Measurements from ENCODE around the gene PPP2R2D.

Gene PPP2R2D

DNA sequence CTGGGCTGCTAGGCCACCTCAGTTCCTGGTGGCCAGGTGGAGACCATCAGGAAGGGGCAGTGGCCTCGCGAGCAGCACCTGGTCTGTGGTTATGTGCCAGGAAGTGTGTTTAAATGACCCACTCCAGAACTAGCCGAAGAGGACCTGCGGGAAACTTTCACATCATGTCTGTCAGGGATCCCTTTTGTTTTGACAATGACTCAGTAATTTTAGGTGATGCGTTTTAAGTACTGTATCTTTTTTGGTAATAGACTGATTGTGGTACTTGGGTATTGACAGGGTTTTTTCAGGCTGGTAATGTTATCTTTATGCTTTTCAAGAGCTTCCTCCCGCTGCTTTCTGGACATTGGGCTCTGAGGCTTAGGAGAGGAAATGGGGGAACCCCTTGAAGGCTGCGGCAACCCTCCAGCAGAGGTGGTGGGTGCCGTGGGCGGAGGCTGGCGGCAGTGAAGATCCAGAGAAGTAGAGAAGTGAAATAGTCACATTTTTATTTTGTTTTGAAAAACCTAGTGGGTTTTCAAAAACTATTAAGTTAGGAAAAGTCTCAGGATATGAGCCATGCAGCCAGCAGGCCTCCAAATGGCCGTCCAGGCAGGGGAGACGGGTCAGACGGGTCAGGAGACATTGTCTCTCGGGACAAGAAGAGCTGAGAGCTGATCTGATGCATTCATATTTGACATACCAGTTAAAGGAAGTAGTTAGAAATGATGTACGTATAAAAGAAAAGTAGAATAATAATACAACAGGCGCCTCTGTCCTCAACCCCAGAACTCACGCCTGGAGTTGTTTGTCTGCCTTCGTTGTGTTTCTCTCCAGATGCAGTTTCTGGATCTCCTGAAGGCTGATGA, 27.7 kb downstream of the PPP2R2D start:
- peak in 1 of 2 donors; percentile 28 for DNase-seq (ENCODE audit: low read depth in 2 of 2)

DNA sequence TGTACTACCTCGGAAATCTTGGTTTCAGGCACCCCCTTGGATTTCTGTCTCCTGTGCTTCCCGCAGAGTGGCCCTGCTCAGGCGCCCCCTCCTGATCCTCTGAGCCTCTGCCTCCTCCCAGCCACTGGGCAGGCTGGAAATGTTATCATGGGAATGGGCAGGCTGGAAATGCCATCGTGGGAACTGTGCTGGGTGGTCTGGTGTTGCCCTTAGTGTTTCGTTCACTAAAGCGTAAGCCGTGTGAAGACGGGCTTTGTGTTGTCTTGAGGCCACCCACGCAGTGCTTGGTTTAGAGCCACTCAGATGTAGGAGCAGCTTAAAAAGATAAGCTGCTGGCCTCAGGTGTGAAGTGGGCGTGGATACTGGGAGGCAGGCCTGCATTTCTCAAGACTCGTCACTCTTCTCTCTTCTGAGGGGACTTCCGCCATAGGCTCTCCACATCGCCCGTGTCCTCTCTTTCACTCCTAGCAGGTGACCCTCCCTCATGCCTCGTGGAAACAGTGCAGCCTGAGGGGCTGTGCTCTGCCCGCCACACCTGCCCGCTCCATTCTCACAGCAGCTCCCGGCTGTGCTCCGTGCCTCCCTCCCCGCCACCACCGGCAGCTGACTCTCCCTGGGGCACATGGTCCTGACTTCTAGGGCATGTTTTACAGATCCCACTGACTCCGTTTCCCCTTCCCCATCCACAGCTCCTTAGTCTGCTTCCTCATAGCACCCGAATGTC, 28.5 kb downstream of the PPP2R2D start:
- no peak for DNase-seq (ENCODE audit: low read depth in 2 of 2)

DNA sequence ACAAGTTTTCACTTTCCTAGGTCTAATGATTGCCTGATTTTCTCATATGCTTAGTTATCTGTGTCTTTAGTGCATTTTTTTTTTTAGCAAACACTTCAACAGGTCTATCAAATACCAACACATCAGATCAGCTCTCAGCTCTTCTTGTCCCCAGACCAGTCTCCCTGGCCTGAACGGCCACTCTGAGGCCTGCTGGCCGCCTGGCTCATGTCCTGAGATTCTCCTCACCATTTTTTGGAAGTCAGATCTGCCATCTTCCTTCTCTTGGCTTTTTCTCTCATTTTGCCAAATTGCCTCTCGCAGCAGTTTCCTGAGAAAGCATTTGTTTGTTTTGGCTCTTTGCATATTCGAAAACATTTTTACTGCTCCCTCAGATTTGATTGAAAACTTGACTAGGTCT, 29.3 kb downstream of the PPP2R2D start:
- DNase-seq (ENCODE audit: low read depth in 2 of 2), result no peak

DNA sequence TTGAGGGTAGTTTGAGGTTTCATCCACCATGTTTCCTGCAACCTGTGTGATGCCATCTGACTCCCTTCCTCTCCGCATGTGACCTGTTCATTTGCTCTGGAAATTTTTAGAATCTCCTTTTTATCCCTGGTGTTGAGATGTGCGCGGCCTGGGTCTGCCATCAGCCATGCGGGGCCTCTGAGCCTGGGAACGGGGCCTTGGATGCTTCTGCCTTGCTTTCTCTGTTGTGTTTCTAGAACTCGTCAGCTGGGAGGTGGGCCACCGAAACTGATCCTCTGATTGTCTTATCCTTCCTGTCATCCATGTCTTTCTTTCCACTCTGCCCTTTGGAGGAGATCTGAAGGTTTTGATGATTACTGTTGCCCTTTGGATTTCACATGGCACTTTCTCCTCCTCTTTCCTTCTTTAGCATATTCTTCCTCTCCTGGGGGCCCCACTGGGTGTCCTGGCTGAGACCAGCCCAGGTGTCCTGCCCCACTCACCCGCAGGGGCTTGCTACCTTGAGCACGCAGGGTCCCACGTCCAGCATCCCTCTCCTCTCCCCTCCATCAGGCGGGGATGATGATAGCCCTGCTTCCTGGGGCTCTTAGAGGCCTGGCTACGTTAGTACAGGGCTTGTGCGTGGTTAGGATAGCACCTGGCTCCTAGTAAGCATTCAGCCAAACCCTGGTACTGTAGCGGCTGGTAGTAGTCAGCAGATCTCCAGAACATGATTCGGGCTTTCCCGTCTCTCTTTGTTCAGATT, 29.9 kb downstream of the PPP2R2D start:
- no peak for DNase-seq (ENCODE audit: low read depth in 2 of 2)

DNA sequence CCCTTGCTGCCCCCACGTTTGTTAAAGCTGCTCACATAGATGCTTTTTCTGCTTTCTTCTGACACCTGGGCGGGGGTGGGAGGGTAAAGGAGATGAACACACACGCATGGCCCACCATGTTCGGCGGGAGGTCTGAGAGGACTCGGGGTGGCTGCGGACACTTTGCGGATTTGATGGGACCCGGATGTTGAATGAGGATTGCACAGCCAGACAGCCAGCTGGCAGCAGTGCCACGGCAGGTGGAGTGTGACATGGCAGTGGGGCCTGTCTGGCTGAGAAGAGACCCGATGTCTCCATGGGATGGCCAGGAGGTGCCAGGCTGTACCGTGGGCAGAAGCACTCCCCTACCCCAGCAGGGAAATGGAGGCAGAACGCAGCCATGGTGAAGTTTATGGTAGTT, 31.2 kb downstream of the PPP2R2D start:
- DNase-seq (ENCODE audit: low read depth in 2 of 2), result no peak

DNA sequence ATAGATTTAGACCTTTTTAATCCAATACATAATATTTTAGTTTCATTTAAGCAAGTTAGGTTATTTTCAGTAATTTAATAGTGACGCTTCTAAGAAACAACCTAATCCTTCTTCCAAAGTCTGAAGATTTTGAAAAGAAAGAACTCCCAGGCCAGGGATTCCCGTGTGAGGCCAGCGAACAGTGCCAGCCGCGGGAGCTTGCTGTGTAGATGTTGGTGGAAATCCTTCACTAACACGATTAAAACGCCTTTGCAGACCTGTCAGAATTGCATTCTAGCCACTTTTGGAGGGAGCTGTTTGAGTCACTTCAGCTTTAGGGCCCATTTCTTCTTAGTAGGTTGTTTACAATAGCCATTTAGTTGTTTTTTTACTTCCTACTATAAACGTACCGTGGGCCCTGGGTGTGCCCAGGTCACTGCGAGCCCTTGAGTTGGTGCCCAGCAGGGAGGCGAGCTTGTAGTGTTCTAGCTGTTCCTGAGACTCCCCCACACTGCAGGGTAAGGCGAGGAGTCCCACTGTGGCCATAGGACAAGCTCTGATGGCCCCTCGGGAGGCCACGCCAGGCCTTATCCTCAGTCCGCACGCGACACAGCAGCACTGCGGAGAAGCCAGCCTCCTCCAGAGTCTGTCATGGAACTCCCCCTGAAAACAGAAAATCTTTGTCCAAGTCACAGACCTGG, 32.3 kb downstream of the PPP2R2D start:
- DNase-seq (ENCODE audit: low read depth in 2 of 2), result no peak

GRCh38 chr10:131933696-131934086, 32.9 kb downstream of the PPP2R2D start:
- DNase-seq (ENCODE audit: low read depth in 2 of 2), result no peak

- no peak for DNase-seq (ENCODE audit: low read depth in 2 of 2)
Observed at GRCh38 chr10:131934769-131935168, 34.0 kb downstream of the PPP2R2D start.

GRCh38 chr10:131935260-131935659, 34.5 kb downstream of the PPP2R2D start:
- no peak for DNase-seq (ENCODE audit: low read depth in 2 of 2)

GRCh38 chr10:131936294-131936693, 35.5 kb downstream of the PPP2R2D start:
- no peak for DNase-seq (ENCODE audit: low read depth in 2 of 2)

- DNase-seq (ENCODE audit: low read depth in 2 of 2), result no peak
Observed at GRCh38 chr10:131936736-131937135, 35.9 kb downstream of the PPP2R2D start.

DNA sequence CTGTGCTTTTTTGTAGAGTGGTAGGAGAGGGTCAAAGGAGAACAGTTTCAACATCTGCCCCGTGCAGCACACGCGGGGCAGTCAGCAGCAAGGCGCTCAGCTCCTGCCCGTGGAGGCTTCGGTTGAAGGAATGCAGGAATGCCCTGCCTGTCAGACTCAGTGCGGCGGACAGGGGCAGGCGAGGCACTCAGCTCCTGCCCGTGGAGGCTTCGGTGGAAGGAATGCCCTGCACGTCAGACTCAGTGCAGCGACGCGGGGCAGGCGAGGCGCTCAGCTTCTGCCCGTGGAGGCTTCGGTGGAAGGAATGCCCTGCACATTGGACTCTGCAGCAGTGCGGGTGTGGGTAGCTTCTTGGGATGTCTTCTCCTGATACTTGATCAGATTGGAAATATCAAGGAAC, 37.0 kb downstream of the PPP2R2D start:
- no peak for DNase-seq (ENCODE audit: low read depth in 2 of 2)

DNA sequence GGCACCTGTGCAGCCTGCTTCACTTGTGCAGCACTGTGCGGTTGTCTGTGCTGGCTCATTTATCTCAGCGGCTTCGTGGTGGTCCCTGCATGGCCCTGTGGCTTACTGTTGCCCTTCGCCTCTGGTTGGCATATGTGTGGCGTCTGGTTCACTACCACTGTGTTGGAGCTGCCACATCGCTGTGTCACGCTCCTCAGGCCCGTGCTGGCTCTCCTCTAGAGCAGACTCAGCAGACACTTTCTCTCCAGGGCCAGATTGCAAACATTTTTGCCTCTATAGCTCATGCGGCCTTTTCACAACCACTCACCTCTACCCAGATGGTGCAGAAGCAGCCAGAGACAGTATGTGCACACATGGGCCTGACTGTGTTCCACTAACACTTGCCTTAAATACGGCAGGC, 37.9 kb downstream of the PPP2R2D start:
- DNase-seq (ENCODE audit: low read depth in 2 of 2), result no peak

DNA sequence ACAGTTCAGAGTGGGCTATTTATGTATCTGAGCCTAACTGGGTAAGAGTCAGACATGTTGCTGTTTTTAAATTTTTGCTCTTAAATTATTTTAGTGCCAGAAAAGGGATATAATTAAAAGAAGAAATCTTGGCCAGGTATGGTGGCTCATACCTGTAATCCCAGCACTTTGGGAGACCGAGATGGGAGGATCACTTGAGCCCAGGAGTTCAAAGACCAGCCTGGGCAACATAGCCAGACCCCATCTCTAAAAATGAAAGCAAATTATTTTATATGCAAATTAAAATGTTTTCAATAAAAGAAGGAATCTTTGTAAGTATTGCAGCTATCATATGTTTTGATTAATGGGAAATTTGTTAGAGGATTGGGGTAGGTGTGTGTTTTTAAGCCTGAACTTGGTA, 41.6 kb downstream of the PPP2R2D start:
- DNase-seq (ENCODE audit: low read depth in 2 of 2), result no peak

- DNase-seq (ENCODE audit: low read depth in 2 of 2), result no peak
Observed at GRCh38 chr10:131943021-131943814, 42.4 kb downstream of the PPP2R2D start.

DNA sequence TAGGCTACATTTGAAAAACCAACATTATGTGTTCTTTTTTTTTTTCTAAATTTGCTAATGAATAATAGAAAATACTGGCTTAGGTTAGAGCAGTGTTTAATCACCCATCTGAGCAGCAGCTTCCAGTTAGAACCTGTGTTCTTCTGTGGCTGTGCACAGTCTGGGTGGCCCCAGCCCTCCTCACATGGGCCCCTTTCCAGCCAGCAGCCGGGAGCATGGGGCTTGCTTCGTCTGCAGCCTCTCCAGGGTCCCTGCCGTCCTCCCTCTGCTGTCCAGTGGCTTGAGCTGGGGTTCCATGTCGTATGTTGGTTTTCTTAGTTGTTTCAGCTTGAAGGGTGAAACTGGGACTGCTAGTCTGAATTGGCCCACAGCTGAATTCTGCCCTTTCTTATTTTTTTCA, 43.6 kb downstream of the PPP2R2D start:
- no peak for DNase-seq (ENCODE audit: low read depth in 2 of 2)

DNA sequence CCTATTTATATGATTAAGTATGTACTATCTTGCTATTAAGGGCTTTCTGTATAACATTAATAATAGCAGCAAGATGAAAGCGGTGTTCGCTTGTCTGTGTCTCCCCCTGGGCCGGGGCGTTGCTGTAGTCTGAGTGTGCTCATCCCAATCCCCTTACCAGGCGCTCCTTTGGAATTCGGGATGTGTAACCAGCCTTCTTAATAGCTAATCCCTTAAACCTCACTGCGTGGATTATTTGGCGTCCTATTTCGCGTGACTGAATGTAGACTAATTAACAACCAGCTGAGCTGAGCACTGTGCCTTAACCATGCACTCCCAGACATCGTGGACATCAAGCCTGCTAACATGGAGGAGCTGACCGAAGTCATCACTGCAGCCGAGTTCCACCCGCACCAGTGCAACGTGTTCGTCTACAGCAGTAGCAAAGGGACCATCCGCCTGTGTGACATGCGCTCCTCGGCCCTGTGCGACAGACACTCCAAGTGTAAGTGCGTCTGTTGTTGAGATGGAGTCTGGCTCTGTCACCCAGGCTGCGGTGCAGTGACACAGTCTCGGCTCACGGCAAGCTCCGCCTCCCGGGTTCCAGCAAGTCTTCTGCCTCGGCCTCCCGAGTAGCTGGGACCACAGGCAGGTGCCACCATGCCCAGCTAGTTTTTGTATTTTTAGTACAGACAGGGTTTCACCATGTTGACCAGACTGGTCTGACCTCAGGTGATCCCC, 44.3 kb downstream of the PPP2R2D start:
- no peak for DNase-seq (ENCODE audit: low read depth in 2 of 2)

DNA sequence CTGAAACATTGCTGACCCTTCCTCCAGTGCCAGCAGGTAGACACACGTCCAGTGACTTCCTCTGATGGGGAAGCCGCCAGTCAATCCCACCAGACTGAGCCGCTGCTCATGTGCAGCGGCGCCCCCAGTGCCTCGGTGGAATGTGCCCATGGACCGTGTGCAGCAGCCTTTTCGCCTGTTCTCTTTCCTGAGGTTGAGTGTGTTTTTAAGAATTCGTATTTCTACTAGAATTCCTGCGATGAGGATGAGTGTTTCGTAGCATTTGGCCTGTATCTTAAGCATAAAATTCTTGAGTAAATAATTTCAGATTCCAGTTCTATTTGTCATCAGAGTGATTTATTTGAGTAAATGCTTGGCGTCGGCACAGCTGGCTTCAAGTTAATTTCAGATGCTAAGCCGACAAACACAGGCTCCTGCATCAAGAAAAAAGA, 45.5 kb downstream of the PPP2R2D start:
- DNase-seq (ENCODE audit: low read depth in 2 of 2), result no peak

GRCh38 chr10:131946880-131947279, 46.1 kb downstream of the PPP2R2D start:
- DNase-seq (ENCODE audit: low read depth in 2 of 2), result no peak

DNA sequence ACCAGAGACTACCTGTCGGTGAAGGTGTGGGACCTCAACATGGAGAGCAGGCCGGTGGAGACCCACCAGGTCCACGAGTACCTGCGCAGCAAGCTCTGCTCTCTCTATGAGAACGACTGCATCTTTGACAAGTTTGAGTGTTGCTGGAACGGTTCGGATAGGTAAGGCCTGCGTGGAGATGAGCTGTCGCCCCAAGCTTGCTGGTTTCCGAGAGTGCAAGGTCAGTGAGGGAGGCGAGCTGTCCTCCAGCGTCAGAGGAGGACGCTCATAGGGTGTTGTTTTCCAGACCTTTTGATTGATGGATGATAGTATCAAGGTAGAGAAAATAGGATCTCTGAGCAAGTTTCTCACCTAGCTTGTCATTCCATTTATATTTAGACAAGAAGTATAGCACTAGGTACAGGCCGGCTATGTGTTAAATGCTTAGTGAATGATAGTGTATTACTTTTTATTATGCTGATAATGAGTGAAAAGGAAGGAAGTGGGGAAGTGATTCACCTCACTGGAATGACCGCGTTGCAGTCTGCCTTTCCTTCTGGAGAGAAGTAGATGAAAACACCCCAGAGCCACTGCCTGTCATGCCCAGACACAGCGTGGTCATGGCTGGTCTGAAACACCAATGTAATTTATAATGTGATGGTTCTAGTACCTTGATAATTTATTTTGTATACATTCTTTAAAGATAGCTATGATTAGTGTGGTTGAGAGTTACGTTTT, 47.0 kb downstream of the PPP2R2D start:
- no peak for DNase-seq (ENCODE audit: low read depth in 2 of 2)
